Trophoblast cell (in vitro differentiated cells and primary cell): ENCODE data around the gene KCNQ2.

Experiments
- DNase-seq, 2 donors: peaks; one replicate each; pipeline ENCODE4 v3.0.0-alpha.2; 2016
- H2AFZ ChIP-seq: 2 replicates; pipeline ENCODE4 v1.6.1; 2013; ENCODE audit warnings: low read length, moderate library complexity, mild to moderate bottlenecking; ENCODE audit not compliant: insufficient read depth, poor library complexity
- H2AK5ac ChIP-seq: 2 replicates; pipeline ENCODE4 v1.6.1; 2013; ENCODE audit warnings: mild to moderate bottlenecking, low read length
- H2BK120ac ChIP-seq: 2 replicates; pipeline ENCODE4 v1.6.1; 2013; ENCODE audit warnings: low read length, mild to moderate bottlenecking, moderate library complexity; ENCODE audit not compliant: insufficient read depth, poor library complexity
- H2BK12ac ChIP-seq: 2 replicates; pipeline ENCODE4 v1.6.1; 2013; ENCODE audit warnings: mild to moderate bottlenecking, low read length, moderate library complexity
- H2BK5ac ChIP-seq: 2 replicates; pipeline ENCODE4 v1.6.1; 2013; ENCODE audit warnings: low read length, low read depth, moderate library complexity, mild to moderate bottlenecking; ENCODE audit not compliant: poor library complexity
- H3K14ac ChIP-seq: 2 replicates; pipeline ENCODE4 v1.6.1; 2013; ENCODE audit warnings: mild to moderate bottlenecking, low read length
- H3K18ac ChIP-seq: 2 replicates; pipeline ENCODE4 v1.6.1; 2013; ENCODE audit warnings: mild to moderate bottlenecking, low read length
- H3K23ac ChIP-seq: 2 replicates; pipeline ENCODE4 v1.6.1; 2013; ENCODE audit warnings: low read length
- H3K27ac ChIP-seq: 2 replicates; pipeline ENCODE4 v1.5.1; 2013; ENCODE audit warnings: low read depth, mild to moderate bottlenecking, inconsistent platforms, low read length, moderate library complexity
- H3K27me3 ChIP-seq: 2 replicates; pipeline ENCODE4 v1.6.1; 2013; ENCODE audit warnings: inconsistent platforms, mild to moderate bottlenecking, low read length, moderate library complexity; ENCODE audit not compliant: insufficient read depth
- H3K36me3 ChIP-seq, 2 experiments: 1 replicate in 1 of 2; 2 replicates in 1 of 2; pipeline ENCODE4 v1.6.1; 2013; ENCODE audit warnings: low read length in 2 of 2, mild to moderate bottlenecking in 2 of 2, moderate library complexity in 1 of 2; ENCODE audit not compliant: insufficient read depth in 2 of 2, control insufficient read depth in 1 of 2
- H3K4ac ChIP-seq: 2 replicates; pipeline ENCODE4 v1.6.1; 2013; ENCODE audit warnings: low read depth, mild to moderate bottlenecking, low read length, moderate library complexity
- H3K4me1 ChIP-seq, 2 experiments: 1 replicate in 1 of 2; 2 replicates in 1 of 2; pipeline ENCODE4 v1.6.1; 2013; ENCODE audit warnings: low read length in 2 of 2, mild to moderate bottlenecking in 2 of 2, moderate library complexity in 1 of 2; ENCODE audit not compliant: insufficient read depth in 2 of 2, control insufficient read depth in 1 of 2
- H3K4me2 ChIP-seq: 2 replicates; pipeline ENCODE4 v1.6.1; 2013; ENCODE audit warnings: inconsistent platforms, mild to moderate bottlenecking, low read length, moderate library complexity
- H3K4me3 ChIP-seq: 2 replicates; pipeline ENCODE4 v1.5.1; 2013; ENCODE audit warnings: mild to moderate bottlenecking, low read depth, low read length, inconsistent platforms
- H3K79me1 ChIP-seq: one replicate; pipeline ENCODE4 v1.6.1; 2013; ENCODE audit warnings: low read length
- H3K79me2 ChIP-seq: 2 replicates; pipeline ENCODE4 v1.6.1; 2013; ENCODE audit warnings: low read length, mild to moderate bottlenecking; ENCODE audit not compliant: control insufficient read depth, insufficient read depth, poor library complexity
- H3K9ac ChIP-seq: 2 replicates; pipeline ENCODE4 v1.6.1; 2013; ENCODE audit warnings: mild to moderate bottlenecking, low read length
- H3K9me3 ChIP-seq: 2 replicates; pipeline ENCODE4 v1.6.1; 2013; ENCODE audit warnings: low read depth, mild to moderate bottlenecking, control low read depth, inconsistent platforms, low read length; ENCODE audit not compliant: insufficient read depth
- H4K12ac ChIP-seq: 2 replicates; pipeline ENCODE4 v1.6.1; 2013; ENCODE audit warnings: low read depth, mild to moderate bottlenecking, low read length, moderate library complexity
- H4K8ac ChIP-seq: 2 replicates; pipeline ENCODE4 v1.6.1; 2013; ENCODE audit warnings: low read depth, mild to moderate bottlenecking, low read length, moderate library complexity
- H4K91ac ChIP-seq: one replicate; pipeline ENCODE4 v1.6.1; 2013; ENCODE audit warnings: low read depth, mild to moderate bottlenecking, low read length, moderate library complexity
- WGBS: extraction: QIAGEN DNeasy Blood & Tissue Kit; methylation state at CpG from one replicate; pipeline ENCODE4 v1.1.7; 2013; ENCODE audit warnings: missing lambda C conversion rate; ENCODE audit not compliant: insufficient read length, insufficient coverage; ENCODE audit errors: extremely low coverage; 5-methylcytosine and 5-hydroxymethylcytosine counted together

KCNQ2 gene

DNA sequence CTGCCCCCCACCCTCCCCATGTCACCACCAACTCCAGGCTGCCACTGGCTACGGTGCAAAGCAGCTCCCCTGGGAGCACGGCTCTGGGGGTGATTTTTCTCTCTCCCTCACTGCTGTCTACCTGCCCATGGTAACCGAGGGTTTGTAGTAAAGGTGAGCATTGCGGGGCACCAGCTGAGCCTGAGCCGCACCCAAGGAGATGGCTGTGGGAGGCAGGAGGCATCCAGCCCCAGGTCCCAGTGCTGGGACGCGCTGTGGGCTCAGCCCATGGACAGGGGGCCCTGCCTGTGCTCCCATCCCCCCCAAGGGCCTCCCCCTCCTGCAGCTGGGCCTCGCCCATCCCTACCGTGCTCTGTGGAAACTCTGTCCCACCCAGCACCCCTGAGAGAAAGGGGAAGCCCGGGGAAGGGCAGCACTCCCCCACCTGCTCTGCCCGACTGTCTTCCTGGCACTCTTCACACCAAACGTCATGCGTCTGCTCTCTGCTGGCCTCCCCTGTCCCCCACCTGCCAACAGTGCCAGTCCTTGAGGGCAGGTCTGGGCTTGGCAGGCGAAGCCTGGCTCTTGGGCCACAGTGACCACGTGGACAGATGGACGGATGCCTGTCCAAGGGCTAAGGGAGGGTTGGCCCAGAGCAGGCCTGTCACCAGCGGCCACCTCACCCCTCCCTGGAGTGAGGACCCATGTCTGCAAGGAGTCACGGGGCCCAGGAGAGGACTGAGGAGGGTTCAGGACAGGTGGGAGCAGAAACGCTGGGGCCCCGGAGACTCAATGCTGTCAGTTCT, 107.5 kb downstream of the KCNQ2 start:
- H4K12ac ChIP-seq = no peak overlapping the region
- H2AK5ac ChIP-seq = no peak overlapping the region
- H2BK120ac ChIP-seq = no peak overlapping the region
- no peaks in the 10 kb centered on the region for H3K79me1 ChIP-seq
- H3K9ac ChIP-seq = no peak overlapping the region
- H3K4me3 ChIP-seq = no peak overlapping the region
- no peak overlapping the region for H3K18ac ChIP-seq
- H3K23ac ChIP-seq = no peak overlapping the region
- no peak overlapping the region for H3K4me2 ChIP-seq
- H3K36me3 ChIP-seq = no peaks in the 10 kb centered on the region
- no peak overlapping the region for H4K91ac ChIP-seq
- H3K27me3 ChIP-seq = peaks cover 18% of the 10 kb centered on the region
- H2BK5ac ChIP-seq = no peak overlapping the region
- H2BK12ac ChIP-seq = no peak overlapping the region
- no peak overlapping the region for H3K4ac ChIP-seq
- H3K79me2 ChIP-seq = no peaks in the 10 kb centered on the region
- no CpG with 5 or more reads among the region's 20 CpGs for WGBS
- no peak for DNase-seq
- no peaks in the 10 kb centered on the region for H3K4me1 ChIP-seq
- no peak overlapping the region for H3K14ac ChIP-seq
- no peak overlapping the region for H4K8ac ChIP-seq
- no peak overlapping the region for H3K27ac ChIP-seq
- no peak overlapping the region for H2AFZ ChIP-seq
- H3K9me3 ChIP-seq = peaks cover 2% of the 10 kb centered on the region

DNA sequence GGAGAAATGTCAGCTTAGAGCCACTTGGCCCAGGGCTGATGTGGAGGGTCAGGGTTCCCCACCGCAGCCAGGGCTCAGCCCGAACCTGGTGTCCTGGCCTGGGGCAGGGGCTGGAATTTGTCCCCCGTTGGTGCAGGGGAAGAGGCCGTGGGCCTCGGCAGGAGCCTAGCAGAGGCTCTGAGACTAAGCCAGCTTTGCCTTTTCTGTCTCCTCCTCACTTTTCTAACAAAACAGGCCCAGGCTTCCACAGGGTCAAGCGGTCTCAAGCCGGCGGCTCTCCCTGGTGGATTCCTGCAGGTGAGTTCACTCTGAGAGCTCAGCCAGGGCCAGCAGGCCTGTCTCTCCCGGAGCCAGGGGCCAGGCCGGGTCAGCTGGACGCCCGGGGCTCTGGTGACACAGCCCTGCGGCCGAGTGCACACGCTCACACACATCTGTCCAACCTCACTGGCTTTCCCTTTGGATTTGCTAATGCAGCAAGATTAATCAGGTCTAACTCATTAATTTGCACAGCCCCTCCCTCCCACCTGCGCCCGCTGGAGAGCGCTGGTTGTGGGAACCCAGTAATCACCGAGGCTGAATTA, 108.4 kb downstream of the KCNQ2 start:
- Histone ChIP-seq H2AFZ (no peak overlapping the region), H3K27me3 (peaks cover 20% of the 10 kb centered on the region), H2BK120ac (no peak overlapping the region), H4K8ac (no peak overlapping the region), H2BK12ac (no peak overlapping the region), H3K4me1 (no peaks in the 10 kb centered on the region), H4K12ac (no peak overlapping the region), H2AK5ac (no peak overlapping the region), H2BK5ac (no peak overlapping the region), H3K36me3 (no peaks in the 10 kb centered on the region), H3K79me1 (no peaks in the 10 kb centered on the region), H3K18ac (no peak overlapping the region), H3K9me3 (peaks cover 6% of the 10 kb centered on the region), H3K9ac (no peak overlapping the region), H3K23ac (no peak overlapping the region), H4K91ac (no peak overlapping the region), H3K27ac (no peak overlapping the region), H3K79me2 (no peaks in the 10 kb centered on the region), H3K4me3 (no peak overlapping the region), H3K4me2 (no peak overlapping the region), H3K4ac (no peak overlapping the region), H3K14ac (no peak overlapping the region)
- no CpG with 5 or more reads among the region's 19 CpGs for WGBS
- DNase-seq = peak; percentile 10 to 21

DNA sequence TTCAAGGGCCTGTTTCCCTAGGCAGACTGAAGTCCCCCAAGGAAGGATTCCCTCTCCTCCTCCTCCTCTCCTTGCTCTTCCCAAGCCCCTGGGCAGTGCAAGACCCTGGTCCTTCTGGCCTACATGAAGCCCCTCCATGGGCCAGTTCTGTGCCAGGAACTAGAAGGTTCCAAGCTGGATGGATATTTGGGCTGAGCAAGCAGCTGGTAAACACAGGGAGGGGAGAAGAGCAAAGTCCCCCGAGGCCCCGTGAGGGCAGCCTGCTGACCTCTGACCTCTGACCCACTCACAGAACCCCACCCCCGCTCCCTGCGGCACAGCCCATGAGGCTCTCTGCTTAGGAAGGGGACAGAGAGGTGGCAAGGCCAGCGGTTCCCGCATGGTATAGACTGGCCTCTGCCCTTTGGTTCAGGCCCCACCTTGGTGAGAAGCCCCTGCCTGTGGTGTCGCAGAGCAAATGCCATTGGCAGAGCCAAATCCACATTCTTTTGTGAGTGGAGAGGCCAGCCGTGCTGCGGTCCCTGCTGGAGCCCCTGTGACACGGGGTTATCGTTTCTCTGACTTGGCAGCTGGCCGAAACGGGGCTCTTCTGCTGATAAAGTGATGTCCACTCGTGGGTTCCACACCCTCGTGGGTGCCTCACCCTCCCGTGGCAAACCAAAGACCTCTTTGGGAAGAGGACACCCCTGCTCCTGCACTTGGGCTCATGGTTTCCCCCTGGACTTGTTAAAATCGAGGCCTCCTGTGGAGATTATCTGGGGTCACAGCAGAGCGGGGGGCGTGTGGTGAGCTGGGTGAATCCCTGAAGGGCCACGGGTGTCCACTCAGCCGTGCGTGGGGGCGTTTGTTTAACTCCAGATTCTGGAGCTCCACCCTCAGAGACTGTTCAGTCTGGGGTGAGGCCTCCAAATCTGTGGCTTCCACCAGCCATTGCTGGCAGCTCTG, 109.2 kb downstream of the KCNQ2 start:
- H3K4ac ChIP-seq = no peak overlapping the region
- H3K4me1 ChIP-seq = no peaks in the 10 kb centered on the region
- no peak overlapping the region for H2AFZ ChIP-seq
- peaks cover 6% of the 10 kb centered on the region for H3K9me3 ChIP-seq
- H3K18ac ChIP-seq = no peak overlapping the region
- H2BK5ac ChIP-seq = no peak overlapping the region
- no CpG with 5 or more reads among the region's 23 CpGs for WGBS
- no peak overlapping the region for H3K23ac ChIP-seq
- H4K8ac ChIP-seq = no peak overlapping the region
- no peak overlapping the region for H3K14ac ChIP-seq
- no peak overlapping the region for H2BK12ac ChIP-seq
- H3K27ac ChIP-seq = no peak overlapping the region
- H2AK5ac ChIP-seq = no peak overlapping the region
- DNase-seq = no peak
- no peaks in the 10 kb centered on the region for H3K79me2 ChIP-seq
- peaks cover 20% of the 10 kb centered on the region for H3K27me3 ChIP-seq
- no peak overlapping the region for H3K9ac ChIP-seq
- H3K4me3 ChIP-seq = no peak overlapping the region
- H4K12ac ChIP-seq = no peak overlapping the region
- no peaks in the 10 kb centered on the region for H3K36me3 ChIP-seq
- no peak overlapping the region for H4K91ac ChIP-seq
- no peak overlapping the region for H2BK120ac ChIP-seq
- H3K79me1 ChIP-seq = no peaks in the 10 kb centered on the region
- no peak overlapping the region for H3K4me2 ChIP-seq

DNA sequence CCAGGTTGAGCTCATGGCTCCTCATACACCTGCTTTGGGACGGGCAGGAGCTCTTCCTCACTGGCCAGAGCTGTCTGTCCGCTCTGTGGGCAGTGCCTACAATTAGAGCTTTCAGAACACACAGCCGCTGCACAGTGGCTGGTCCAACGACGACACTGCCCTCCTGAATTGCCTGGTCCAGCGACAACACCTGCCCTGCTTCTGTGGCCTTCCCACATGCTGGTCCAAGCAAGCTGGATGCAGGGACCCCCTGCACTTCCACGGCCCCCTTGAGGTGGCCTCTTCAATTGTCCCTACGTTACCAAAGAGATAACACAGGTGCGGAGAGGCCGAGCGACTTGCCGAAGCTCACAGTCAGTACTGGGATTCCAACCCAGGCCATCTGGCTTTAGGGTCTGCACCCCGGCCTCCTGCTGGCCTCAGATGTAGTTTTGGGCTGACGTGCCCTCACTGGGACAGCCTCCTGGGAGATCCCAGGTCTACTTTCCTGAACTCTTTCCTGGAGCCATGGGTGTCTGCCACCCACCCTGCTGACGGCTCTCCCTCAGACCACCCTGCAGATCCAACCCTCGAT, 109.9 kb downstream of the KCNQ2 start:
- no peak overlapping the region for H3K4me3 ChIP-seq
- no peak overlapping the region for H4K12ac ChIP-seq
- no peak overlapping the region for H2BK5ac ChIP-seq
- H2AFZ ChIP-seq = no peak overlapping the region
- H3K18ac ChIP-seq = no peak overlapping the region
- no peak overlapping the region for H3K4ac ChIP-seq
- no peaks in the 10 kb centered on the region for H3K4me1 ChIP-seq
- H2AK5ac ChIP-seq = no peak overlapping the region
- no peaks in the 10 kb centered on the region for H3K79me2 ChIP-seq
- no peaks in the 10 kb centered on the region for H3K36me3 ChIP-seq
- H3K27me3 ChIP-seq = peaks cover 20% of the 10 kb centered on the region
- H3K14ac ChIP-seq = no peak overlapping the region
- DNase-seq = no peak
- H4K8ac ChIP-seq = no peak overlapping the region
- no peak overlapping the region for H3K23ac ChIP-seq
- H3K4me2 ChIP-seq = no peak overlapping the region
- H4K91ac ChIP-seq = no peak overlapping the region
- no CpG with 5 or more reads among the region's 16 CpGs for WGBS
- no peak overlapping the region for H2BK12ac ChIP-seq
- no peak overlapping the region for H3K9ac ChIP-seq
- peaks cover 6% of the 10 kb centered on the region for H3K9me3 ChIP-seq
- H3K79me1 ChIP-seq = no peaks in the 10 kb centered on the region
- no peak overlapping the region for H3K27ac ChIP-seq
- H2BK120ac ChIP-seq = no peak overlapping the region
